Loucy (cell line): Measurements from ENCODE around the gene KDM2B.

ENCODE experiments used
- H2AFZ ChIP-seq: fragments of 200-600 bp; sonication (generic); 2 replicates; pipeline ENCODE4 v1.6.0; 2016; ENCODE audit warnings: antibody characterized with exemption, mild to moderate bottlenecking, low read length, moderate library complexity
- H3F3A ChIP-seq: fragments of 200-600 bp; 2 replicates; pipeline ENCODE4 v1.6.0; 2016; ENCODE audit warnings: antibody characterized with exemption, low read depth, mild to moderate bottlenecking
- H3K27me3 ChIP-seq: fragments of 200-600 bp; sonication (generic); 2 replicates; pipeline ENCODE4 v1.6.1; 2014; ENCODE audit warnings: low read length, mild to moderate bottlenecking; ENCODE audit not compliant: insufficient read depth, poor library complexity, severe bottlenecking
- H3K36me3 ChIP-seq: fragments of 200-600 bp; sonication (generic); 2 replicates; pipeline ENCODE4 v1.6.1; 2016; ENCODE audit warnings: low read length; ENCODE audit not compliant: insufficient read depth
- H3K4me1 ChIP-seq: fragments of 200-600 bp; sonication (generic); 2 replicates; pipeline ENCODE4 v1.5.1; 2014; ENCODE audit warnings: low read length, mild to moderate bottlenecking; ENCODE audit not compliant: insufficient read depth, poor library complexity, severe bottlenecking
- H3K4me2 ChIP-seq: fragments of 200-600 bp; sonication (generic); 2 replicates; pipeline ENCODE4 v1.6.0; 2014; ENCODE audit warnings: antibody characterized with exemption, low read length, low read depth, mild to moderate bottlenecking; ENCODE audit not compliant: poor library complexity, severe bottlenecking
- H3K4me3 ChIP-seq: fragments of 200-600 bp; sonication (generic); 2 replicates; pipeline ENCODE4 v1.5.1; 2014; ENCODE audit warnings: low read length, mild to moderate bottlenecking, mixed read lengths; ENCODE audit not compliant: poor library complexity, severe bottlenecking
- H3K79me2 ChIP-seq: fragments of 200-600 bp; sonication (generic); 2 replicates; pipeline ENCODE4 v1.6.1; 2014; ENCODE audit warnings: low read length; ENCODE audit not compliant: insufficient read depth
- H3K9ac ChIP-seq: fragments of 200-600 bp; sonication (generic); 2 replicates; pipeline ENCODE4 v1.6.0; 2014; ENCODE audit warnings: mild to moderate bottlenecking, low read depth, low read length, moderate library complexity; ENCODE audit not compliant: poor library complexity, severe bottlenecking
- H3K9me2 ChIP-seq: fragments of 200-600 bp; sonication (generic); replicated peaks from 2 replicates; pipeline ENCODE4 v1.6.1; 2016; ENCODE audit warnings: low read depth, low read length, mixed read lengths
- H3K9me3 ChIP-seq: fragments of 200-600 bp; sonication (generic); 2 replicates; pipeline ENCODE4 v1.6.1; 2014; ENCODE audit warnings: mild to moderate bottlenecking, antibody characterized with exemption, low read length, low read depth; ENCODE audit not compliant: insufficient read depth
- H4K20me1 ChIP-seq: fragments of 200-600 bp; sonication (generic); 2 replicates; pipeline ENCODE4 v1.6.0; 2014; ENCODE audit warnings: antibody characterized with exemption, low read length, mild to moderate bottlenecking; ENCODE audit not compliant: insufficient read depth, poor library complexity, severe bottlenecking
- CTCF ChIP-seq: fragments of 200-600 bp; sonication (generic); conservative IDR thresholded peaks from 2 replicates; pipeline ENCODE4 v1.5.1; 2014; ENCODE audit warnings: mild to moderate bottlenecking, antibody characterized with exemption, low read length
- EZH2phosphoT487 ChIP-seq: fragments of 200-600 bp; IDR thresholded peaks from 2 replicates; pipeline ENCODE4 v1.6.1; 2018; ENCODE audit warnings: antibody characterized with exemption, mild to moderate bottlenecking, moderate library complexity, borderline replicate concordance

Gene KDM2B

GRCh38 chr12:121441555-121441954, 139.3 kb downstream of the KDM2B start:
- no peaks in the 10 kb centered on the region for H3F3A ChIP-seq
- no peak overlapping the region for H3K4me2 ChIP-seq
- TF ChIP-seq CTCF (no peak), EZH2phosphoT487 (no peak)
- no peaks in the 10 kb centered on the region for H3K27me3 ChIP-seq
- H3K36me3 ChIP-seq: peaks cover 91% of the 10 kb centered on the region; the same call in 1 of the 2 replicates
- no peak overlapping the region for H2AFZ ChIP-seq
- H3K4me3 ChIP-seq: no peak overlapping the region
- no peaks in the 10 kb centered on the region for H3K4me1 ChIP-seq
- H3K79me2 ChIP-seq: peaks cover 4% of the 10 kb centered on the region
- no peaks in the 10 kb centered on the region for H3K9me3 ChIP-seq
- H4K20me1 ChIP-seq: peaks cover 2% of the 10 kb centered on the region
- no peaks in the 10 kb centered on the region for H3K9me2 ChIP-seq
- no peak overlapping the region for H3K9ac ChIP-seq

- H3K36me3 ChIP-seq: peaks cover 95% of the 10 kb centered on the region; the same call in 1 of the 2 replicates
- TF ChIP-seq EZH2phosphoT487: no peak
- TF ChIP-seq CTCF: no peak
- H3K9ac ChIP-seq: no peak overlapping the region
- H3K79me2 ChIP-seq: no peaks in the 10 kb centered on the region
- no peaks in the 10 kb centered on the region for H4K20me1 ChIP-seq
- H3K9me2 ChIP-seq: no peaks in the 10 kb centered on the region
- no peaks in the 10 kb centered on the region for H3K4me1 ChIP-seq
- H3F3A ChIP-seq: no peaks in the 10 kb centered on the region
- no peaks in the 10 kb centered on the region for H3K9me3 ChIP-seq
- no peak overlapping the region for H3K4me3 ChIP-seq
- no peak overlapping the region for H2AFZ ChIP-seq
- H3K4me2 ChIP-seq: no peak overlapping the region
- no peaks in the 10 kb centered on the region for H3K27me3 ChIP-seq
These were observed 140.1 kb downstream of the KDM2B start for GRCh38 chr12:121440768-121441167.

- Histone ChIP-seq H3K79me2 (no peaks in the 10 kb centered on the region), H3K4me1 (no peaks in the 10 kb centered on the region), H3K36me3 (peaks cover 95% of the 10 kb centered on the region; the same call in 1 of the 2 replicates)
These were observed 141.1 kb downstream of the KDM2B start for GRCh38 chr12:121439715-121440114.

More at GRCh38 chr12:121439715-121440114, 141.1 kb downstream of the KDM2B start:
- Histone ChIP-seq H3F3A (no peaks in the 10 kb centered on the region), H3K4me3 (no peak overlapping the region), H3K27me3 (no peaks in the 10 kb centered on the region), H4K20me1 (no peaks in the 10 kb centered on the region), H3K9ac (no peak overlapping the region), H3K9me2 (no peaks in the 10 kb centered on the region), H3K4me2 (no peak overlapping the region), H3K9me3 (no peaks in the 10 kb centered on the region), H2AFZ (no peak overlapping the region)
- TF ChIP-seq EZH2phosphoT487 (no peak), CTCF (no peak)
